Amniotic stem cell (primary cell): Measurements from ENCODE around the gene SLC1A4.
"Not testable (repeated sequence)": the region's sequence is repeated elsewhere in the genome, so short reads cannot be mapped to it uniquely, and the experiment has no call there.

Experiments used
- DNase-seq: peaks from one replicate; lab custom pipeline; 2025; lab: John Stamatoyannopoulos, UW

SLC1A4 gene

GRCh38 chr2:65026154-65026553, 37.0 kb downstream of the SLC1A4 start:
- no peak for DNase-seq

GRCh38 chr2:65026704-65027464, 37.7 kb downstream of the SLC1A4 start:
- DNase-seq = no peak

- DNase-seq = no peak
Observed at GRCh38 chr2:65027616-65028244, 38.5 kb downstream of the SLC1A4 start.

- no peak for DNase-seq
Observed at GRCh38 chr2:65030476-65031332, 41.5 kb downstream of the SLC1A4 start.

- no peak for DNase-seq
Observed at GRCh38 chr2:65031341-65032018, 42.3 kb downstream of the SLC1A4 start.

- DNase-seq = no peak
Observed at GRCh38 chr2:65032019-65032975, 43.1 kb downstream of the SLC1A4 start.

- no peak for DNase-seq
Observed at GRCh38 chr2:65033178-65033577, 44.0 kb downstream of the SLC1A4 start.

GRCh38 chr2:65033667-65034066, 44.5 kb downstream of the SLC1A4 start:
- not testable (repeated sequence) for DNase-seq

- no peak for DNase-seq
Observed at GRCh38 chr2:65035351-65035943, 46.2 kb downstream of the SLC1A4 start.

- DNase-seq = no peak
Observed at GRCh38 chr2:65037178-65037577, 48.0 kb downstream of the SLC1A4 start.

- DNase-seq = no peak
Observed at GRCh38 chr2:65039640-65040039, 50.4 kb downstream of the SLC1A4 start.

GRCh38 chr2:65040400-65041261, 51.4 kb downstream of the SLC1A4 start:
- peak; percentile 77 for DNase-seq

- no peak for DNase-seq
Observed at GRCh38 chr2:65043001-65043400, 53.8 kb downstream of the SLC1A4 start.

GRCh38 chr2:65044097-65044735, 55.0 kb downstream of the SLC1A4 start:
- no peak for DNase-seq

- no peak for DNase-seq
Observed at GRCh38 chr2:65045651-65046050, 56.5 kb downstream of the SLC1A4 start.

GRCh38 chr2:65046633-65047407, 57.6 kb downstream of the SLC1A4 start:
- DNase-seq = no peak

- no peak for DNase-seq
Observed at GRCh38 chr2:65049010-65049639, 59.9 kb downstream of the SLC1A4 start.

GRCh38 chr2:65050931-65051330, 61.7 kb downstream of the SLC1A4 start:
- DNase-seq = no peak
